Prostate gland (tissue), 2 donors: ENCODE results near the gene TBC1D22A.

ENCODE experiments used
- POLR2A ChIP-seq: fragments of 450-650 bp; IDR thresholded peaks from one replicate; pipeline ENCODE4 v1.6.1; 2016; ENCODE audit warnings: antibody characterized with exemption, mild to moderate bottlenecking
- POLR2AphosphoS5 ChIP-seq: sonication (generic); formaldehyde crosslinking; IDR thresholded peaks from one replicate; pipeline ENCODE4 v1.6.1; 2017; ENCODE audit warnings: antibody characterized with exemption
- TF ChIP-seq, protein P1 (sequence below), 4 experiments: fragments of 200-600 bp in 2 of 4; fragments of 450-650 bp in 2 of 4; sonication (generic) in 2 of 4; IDR thresholded peaks; 1 replicate in 3 of 4; 2 replicates in 1 of 4; pipeline ENCODE4 v1.5.1; 2016 to 2019; ENCODE audit warnings: antibody characterized with exemption in 4 of 4, mild to moderate bottlenecking in 2 of 4, moderate library complexity in 2 of 4

DNA sequence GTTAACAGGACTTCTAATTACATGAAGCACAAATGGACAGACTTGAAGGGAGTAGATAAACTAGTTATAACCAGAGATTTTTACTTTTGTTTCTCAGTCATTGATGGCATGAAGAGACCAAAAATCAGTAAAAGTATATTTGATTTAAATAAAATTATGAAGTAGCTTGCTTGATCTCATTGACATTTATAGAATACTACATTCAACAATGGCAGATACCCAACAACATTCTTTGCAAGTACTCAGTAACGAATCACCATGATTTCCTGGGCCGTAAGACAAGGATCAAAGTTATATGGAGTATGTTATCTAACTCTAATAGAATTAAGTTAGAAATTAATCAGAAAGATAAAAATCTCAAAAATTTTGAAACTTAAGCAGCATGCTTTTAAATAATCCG lies 317.6 kb downstream of the TBC1D22A start:
- TF ChIP-seq POLR2A (no peak), POLR2AphosphoS5 (no peak)
- TF ChIP-seq, protein P1, sequence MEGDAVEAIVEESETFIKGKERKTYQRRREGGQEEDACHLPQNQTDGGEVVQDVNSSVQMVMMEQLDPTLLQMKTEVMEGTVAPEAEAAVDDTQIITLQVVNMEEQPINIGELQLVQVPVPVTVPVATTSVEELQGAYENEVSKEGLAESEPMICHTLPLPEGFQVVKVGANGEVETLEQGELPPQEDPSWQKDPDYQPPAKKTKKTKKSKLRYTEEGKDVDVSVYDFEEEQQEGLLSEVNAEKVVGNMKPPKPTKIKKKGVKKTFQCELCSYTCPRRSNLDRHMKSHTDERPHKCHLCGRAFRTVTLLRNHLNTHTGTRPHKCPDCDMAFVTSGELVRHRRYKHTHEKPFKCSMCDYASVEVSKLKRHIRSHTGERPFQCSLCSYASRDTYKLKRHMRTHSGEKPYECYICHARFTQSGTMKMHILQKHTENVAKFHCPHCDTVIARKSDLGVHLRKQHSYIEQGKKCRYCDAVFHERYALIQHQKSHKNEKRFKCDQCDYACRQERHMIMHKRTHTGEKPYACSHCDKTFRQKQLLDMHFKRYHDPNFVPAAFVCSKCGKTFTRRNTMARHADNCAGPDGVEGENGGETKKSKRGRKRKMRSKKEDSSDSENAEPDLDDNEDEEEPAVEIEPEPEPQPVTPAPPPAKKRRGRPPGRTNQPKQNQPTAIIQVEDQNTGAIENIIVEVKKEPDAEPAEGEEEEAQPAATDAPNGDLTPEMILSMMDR (IDR thresholded peaks at IDR 0.05) = no peak
